Left colon (tissue), 2 donors: ENCODE results near the gene C11orf58. TPM values are rescaled to one million over a fixed set of nuclear protein-coding genes. Genes with fewer than 3 reads are reported as not detected.
A peak's percentile ranks its signal among the peaks of the same experiment; 100 is the strongest.

Experiments used
- ATAC-seq: fragments of 200-7000 bp; cut with Tn5 transposase; one replicate; pipeline ENCODE4 v1.9.1; 2020; ENCODE audit warnings: mild to moderate bottlenecking, moderate library complexity
- DNase-seq, 2 donors: peaks; one replicate each; pipeline ENCODE4 v3.0.0-alpha.2; 2020
- intact Hi-C, 2 donors: fragments of 100-400 bp; cut with DNase I in 1 of 2; cut with micrococcal nuclease in 1 of 2; formaldehyde crosslinking; loops; one replicate each; pipeline versions ENCODE4 v1.11.2 to v1.14.0; 2022; cut with DNase I, micrococcal nuclease
- total RNA-seq, 2 donors: library from RNA; stranded (reverse); fragmentation: NEBNext Ultra II Directional; extraction: Animal tissue kit (Norgen Biotek cat#: 25700); gene quantifications; one replicate each; pipeline ENCODE4 v1.2.1, GENCODE V29; 2021
- donor health status: DM: no; HTN: no; CAD: no.
- donor health status: DM: yes; HTN: yes; CAD: no.

The C11orf58 gene
- total RNA-seq, 2 donors from 2014 or later = 58.9 to 60.2 TPM

- no peak for ATAC-seq
- intact Hi-C loops = no loop called here
- no peak for DNase-seq
Measured at GRCh38 chr11:16763746-16764145, 25.3 kb downstream of the C11orf58 start.

GRCh38 chr11:16764888-16765287 lies 26.4 kb downstream of the C11orf58 start:
- ATAC-seq (no peak), DNase-seq (no peak)
- intact Hi-C loops = no loop called here

- no peak for ATAC-seq
- DNase-seq = no peak
- intact Hi-C loops = no loop called here
Measured at GRCh38 chr11:16767137-16767536, 28.7 kb downstream of the C11orf58 start.

- ATAC-seq (no peak), DNase-seq (no peak)
- intact Hi-C loops = no loop called here
Measured at GRCh38 chr11:16767957-16768356, 29.5 kb downstream of the C11orf58 start.

GRCh38 chr11:16769386-16769785 lies 30.9 kb downstream of the C11orf58 start:
- intact Hi-C loops = no loop called here
- no peak for DNase-seq

GRCh38 chr11:16770016-16770415 lies 31.6 kb downstream of the C11orf58 start:
- ATAC-seq (no peak), DNase-seq (no peak)
- intact Hi-C loops = no loop called here

More at GRCh38 chr11:16769386-16769785, 30.9 kb downstream of the C11orf58 start:
- ATAC-seq = no peak

GRCh38 chr11:16771350-16772140 lies 33.1 kb downstream of the C11orf58 start:
- intact Hi-C loops = no loop called here
- no peak for DNase-seq
- no peak for ATAC-seq

GRCh38 chr11:16772141-16772512 lies 33.7 kb downstream of the C11orf58 start:
- ATAC-seq (no peak), DNase-seq (no peak)
- intact Hi-C loops = no loop called here

- no peak for ATAC-seq
- DNase-seq = no peak
- intact Hi-C loops = no loop called here
Measured at GRCh38 chr11:16773981-16774935, 35.8 kb downstream of the C11orf58 start.

GRCh38 chr11:16774936-16775613 lies 36.6 kb downstream of the C11orf58 start:
- intact Hi-C loops = no loop called here
- ATAC-seq (no peak), DNase-seq (no peak)

GRCh38 chr11:16775614-16776283 lies 37.3 kb downstream of the C11orf58 start:
- intact Hi-C loops = no loop called here
- ATAC-seq (no peak), DNase-seq (no peak)

GRCh38 chr11:16776711-16777612 lies 38.5 kb downstream of the C11orf58 start:
- no peak for DNase-seq
- ATAC-seq = no peak
- intact Hi-C loops = no loop called here

- intact Hi-C loops = no loop called here
- ATAC-seq = no peak
- DNase-seq = no peak
Measured at GRCh38 chr11:16777613-16777975, 39.1 kb downstream of the C11orf58 start.

GRCh38 chr11:16778286-16778685 lies 39.8 kb downstream of the C11orf58 start:
- intact Hi-C loops = no loop called here
- ATAC-seq = no peak
- DNase-seq = no peak

- intact Hi-C loops = no loop called here
- no peak for ATAC-seq
- no peak for DNase-seq
Measured at GRCh38 chr11:16778876-16779275, 40.4 kb downstream of the C11orf58 start.

- ATAC-seq = peak; percentile 93
- intact Hi-C loops = no loop called here
- peak; percentile 53 to 68 for DNase-seq
Measured at GRCh38 chr11:16779436-16779835, 41.0 kb downstream of the C11orf58 start.

GRCh38 chr11:16780146-16780545 lies 41.7 kb downstream of the C11orf58 start:
- intact Hi-C loops = no loop called here
- no peak for DNase-seq
- ATAC-seq = peak; percentile 11
